ENCODE measurements around the gene MBNL1.
"Not testable (repeated sequence)": the region's sequence is repeated elsewhere in the genome, so short reads cannot be mapped to it uniquely, and the experiment has no call there.

MBNL1 gene

DNA sequence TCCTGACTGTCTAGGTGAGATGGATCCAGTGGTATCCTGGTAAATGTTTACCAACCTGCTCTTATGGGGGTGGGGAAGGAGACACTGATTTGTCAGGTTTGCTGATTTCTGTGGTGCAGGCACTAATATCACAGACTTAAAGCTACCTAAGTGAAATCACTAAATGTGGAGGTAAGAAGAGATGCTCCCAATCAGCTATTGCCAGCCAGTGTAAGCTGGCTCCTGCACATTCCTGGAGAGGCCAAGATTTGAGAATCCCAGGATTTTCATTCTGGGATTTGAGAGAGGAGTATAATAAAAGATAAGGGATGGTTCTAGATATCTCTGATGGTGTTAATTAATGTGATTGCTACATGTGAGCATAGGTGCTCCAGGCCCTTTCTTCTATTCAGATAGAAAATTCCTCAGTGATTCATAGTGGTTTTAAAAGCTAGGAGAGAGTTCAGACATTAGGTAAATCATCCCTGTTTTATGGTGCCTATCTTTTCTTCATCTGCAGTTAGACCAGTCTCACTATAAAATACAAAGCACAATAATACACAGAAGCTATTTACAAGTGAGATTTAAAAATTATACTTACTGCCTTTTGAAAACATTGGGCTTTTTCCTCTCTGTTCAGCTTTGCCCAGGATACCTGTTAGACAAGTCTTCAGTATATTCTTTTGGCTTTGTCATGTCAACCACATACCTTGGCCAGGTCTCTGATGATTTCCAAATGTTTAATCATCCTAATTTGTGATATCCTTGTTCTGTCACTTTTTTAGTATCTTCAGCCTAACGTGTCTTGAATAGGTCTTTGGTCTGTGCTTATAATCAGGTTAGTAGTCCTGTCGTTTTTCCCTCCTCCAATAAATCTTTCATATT lies 90.9 kb downstream of the MBNL1 start:
- H3K4me3 ChIP-seq = no peak overlapping the region
- DNase-seq (ENCODE audit: low read depth, low spot score) = no peak
- peaks cover 9% of the 10 kb centered on the region; the same call in 1 of the 2 replicates for H3K36me3 ChIP-seq (ENCODE audit: insufficient read depth, low read length)
- H3K9me3 ChIP-seq (ENCODE audit: low read depth, low read length) = no peaks in the 10 kb centered on the region
- no peak overlapping the region for H3K27ac ChIP-seq
- TF ChIP-seq EZH2 (IDR thresholded peaks at IDR 0.05) (no peak), FOXP2 (optimal IDR thresholded peaks at IDR 0.05; ENCODE audit: control extremely low read depth, extremely low read length, insufficient read depth) (no peak), POLR2AphosphoS5 (IDR thresholded peaks at IDR 0.05; ENCODE audit: borderline replicate concordance, low read depth, low read length) (no peak)
- no peak overlapping the region for H3K9ac ChIP-seq (ENCODE audit: insufficient read length)

DNA sequence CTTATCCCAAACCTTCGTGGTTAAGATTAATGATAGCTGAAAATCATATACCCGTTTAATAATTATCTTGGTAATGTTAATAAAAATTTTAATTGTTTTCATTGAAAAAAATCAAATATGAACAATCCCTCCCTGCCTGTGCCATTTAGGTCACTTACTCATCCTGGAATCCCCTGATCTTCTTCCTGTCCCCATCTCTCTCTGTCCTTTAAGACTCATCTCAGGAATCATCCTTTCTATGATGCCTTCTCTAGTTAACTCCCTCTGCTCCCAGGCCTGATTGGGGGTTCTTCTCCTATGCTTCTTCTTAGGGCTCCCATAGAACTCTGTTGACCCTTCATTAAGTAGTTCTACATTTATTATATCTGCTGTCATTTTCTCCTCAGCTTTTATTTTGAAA lies 91.6 kb downstream of the MBNL1 start:
- H3K36me3 ChIP-seq (ENCODE audit: insufficient read depth, low read length) = peaks cover 12% of the 10 kb centered on the region; the same call in 1 of the 2 replicates
- no peak overlapping the region for H3K27ac ChIP-seq
- H3K9me3 ChIP-seq (ENCODE audit: low read depth, low read length) = no peaks in the 10 kb centered on the region
- DNase-seq (ENCODE audit: low read depth, low spot score) = no peak
- no peak overlapping the region for H3K9ac ChIP-seq (ENCODE audit: insufficient read length)
- H3K4me3 ChIP-seq = no peak overlapping the region
- TF ChIP-seq FOXP2 (optimal IDR thresholded peaks at IDR 0.05; ENCODE audit: control extremely low read depth, extremely low read length, insufficient read depth) (no peak), EZH2 (IDR thresholded peaks at IDR 0.05) (no peak), POLR2AphosphoS5 (IDR thresholded peaks at IDR 0.05; ENCODE audit: borderline replicate concordance, low read depth, low read length) (no peak)

DNA sequence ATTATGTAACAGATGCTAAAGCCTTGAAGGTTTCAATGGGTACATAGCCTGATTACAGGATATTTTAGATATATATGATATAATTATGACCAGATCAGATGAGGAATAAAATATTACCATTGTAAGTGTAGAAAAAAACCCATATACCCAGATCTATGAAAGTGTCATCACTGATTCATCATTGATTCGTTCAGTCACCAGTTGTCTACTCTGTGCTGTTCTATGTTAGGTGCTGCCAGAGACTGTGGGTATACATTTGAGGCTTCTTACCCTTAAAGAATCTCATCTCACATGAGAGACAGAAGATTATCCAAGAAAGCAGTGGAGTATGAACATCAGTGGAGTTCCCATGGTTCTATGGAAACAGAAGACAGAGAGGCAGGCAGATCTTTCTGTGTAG lies 92.2 kb downstream of the MBNL1 start:
- peaks cover 12% of the 10 kb centered on the region; the same call in 1 of the 2 replicates for H3K36me3 ChIP-seq (ENCODE audit: insufficient read depth, low read length)

DNA sequence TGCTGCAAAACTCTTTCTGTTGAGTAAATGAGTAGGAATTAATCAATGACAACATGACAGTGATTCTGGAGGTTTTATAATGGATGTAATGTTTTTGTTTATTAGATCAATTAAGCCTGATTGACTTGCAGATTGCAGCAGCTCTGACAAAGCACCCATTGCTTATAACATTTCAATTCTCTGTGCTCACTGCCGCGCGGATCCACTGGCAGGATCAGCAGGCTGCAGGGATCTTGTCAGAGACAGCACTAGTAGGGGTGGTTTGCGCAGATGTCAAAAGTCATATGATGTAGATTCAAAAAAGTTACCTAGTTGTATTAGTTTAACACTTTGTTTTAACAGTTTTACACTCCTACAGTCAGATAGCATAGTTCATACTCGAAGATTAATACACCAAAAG lies 93.4 kb downstream of the MBNL1 start:
- TF ChIP-seq EZH2 (IDR thresholded peaks at IDR 0.05) (no peak), POLR2AphosphoS5 (IDR thresholded peaks at IDR 0.05; ENCODE audit: borderline replicate concordance, low read depth, low read length) (no peak), FOXP2 (optimal IDR thresholded peaks at IDR 0.05; ENCODE audit: control extremely low read depth, extremely low read length, insufficient read depth) (no peak)
- H3K36me3 ChIP-seq (ENCODE audit: insufficient read depth, low read length) = peaks cover 21% of the 10 kb centered on the region
- H3K27ac ChIP-seq = no peak overlapping the region
- no peak for DNase-seq (ENCODE audit: low read depth, low spot score)
- no peak overlapping the region for H3K9ac ChIP-seq (ENCODE audit: insufficient read length)
- peaks cover 6% of the 10 kb centered on the region; the same call in 1 of the 2 replicates for H3K9me3 ChIP-seq (ENCODE audit: low read depth, low read length)
- no peak overlapping the region for H3K4me3 ChIP-seq

More for the DNA sequence above, 92.2 kb downstream of the MBNL1 start:
- H3K9me3 ChIP-seq (ENCODE audit: low read depth, low read length) = peaks cover under 1% of the 10 kb centered on the region; the same call in 1 of the 2 replicates
- H3K9ac ChIP-seq (ENCODE audit: insufficient read length) = no peak overlapping the region
- H3K4me3 ChIP-seq = no peak overlapping the region
- H3K27ac ChIP-seq = no peak overlapping the region
- TF ChIP-seq FOXP2 (optimal IDR thresholded peaks at IDR 0.05; ENCODE audit: control extremely low read depth, extremely low read length, insufficient read depth) (no peak), EZH2 (IDR thresholded peaks at IDR 0.05) (no peak), POLR2AphosphoS5 (IDR thresholded peaks at IDR 0.05; ENCODE audit: borderline replicate concordance, low read depth, low read length) (no peak)
- DNase-seq (ENCODE audit: low read depth, low spot score) = no peak

DNA sequence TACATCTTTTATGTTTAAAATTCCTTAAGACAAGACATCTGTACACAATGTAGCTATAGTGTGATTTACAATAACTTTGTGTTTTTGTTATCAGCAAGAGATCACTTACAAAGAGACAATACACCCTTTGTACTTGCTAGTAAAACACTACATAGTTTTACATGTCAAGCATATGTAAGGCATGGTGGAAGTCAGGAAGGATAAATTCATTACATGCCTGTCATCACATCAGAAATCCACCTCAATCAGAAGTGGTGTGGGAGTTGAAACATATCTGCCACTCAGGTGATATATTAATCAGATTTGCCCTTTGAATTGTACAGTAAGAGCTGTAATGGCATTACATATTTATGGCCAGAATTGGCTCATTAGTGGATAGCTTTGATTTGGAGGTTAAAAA lies 95.5 kb downstream of the MBNL1 start:
- Histone ChIP-seq H3K9me3 (ENCODE audit: low read depth, low read length) (peaks cover 9% of the 10 kb centered on the region; the same call in 1 of the 2 replicates), H3K4me3 (no peak overlapping the region), H3K9ac (ENCODE audit: insufficient read length) (no peak overlapping the region), H3K27ac (no peak overlapping the region), H3K36me3 (ENCODE audit: insufficient read depth, low read length) (peaks cover 21% of the 10 kb centered on the region)
- TF ChIP-seq FOXP2 (optimal IDR thresholded peaks at IDR 0.05; ENCODE audit: control extremely low read depth, extremely low read length, insufficient read depth) (no peak), POLR2AphosphoS5 (IDR thresholded peaks at IDR 0.05; ENCODE audit: borderline replicate concordance, low read depth, low read length) (no peak), EZH2 (IDR thresholded peaks at IDR 0.05) (no peak)
- no peak for DNase-seq (ENCODE audit: low read depth, low spot score)

DNA sequence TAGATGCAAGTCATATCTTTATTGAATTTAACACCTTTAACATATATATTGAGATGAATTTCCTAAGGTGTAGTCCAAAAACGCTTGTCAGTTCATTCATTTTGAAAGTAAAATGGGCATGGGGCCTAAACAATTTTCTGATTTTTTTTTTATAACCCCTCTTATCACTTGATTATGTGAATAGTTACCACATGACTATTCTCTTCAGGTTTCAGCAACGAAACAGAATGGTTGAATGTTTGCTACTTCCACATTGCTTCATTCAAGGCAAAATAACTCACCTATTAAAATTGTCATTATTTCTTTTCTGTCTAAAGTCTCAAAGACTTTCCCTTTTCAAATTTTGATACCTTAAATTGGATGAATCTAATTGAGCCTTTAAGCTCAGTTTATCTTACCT lies 96.4 kb downstream of the MBNL1 start:
- H3K27ac ChIP-seq = no peak overlapping the region
- TF ChIP-seq EZH2 (IDR thresholded peaks at IDR 0.05) (no peak), POLR2AphosphoS5 (IDR thresholded peaks at IDR 0.05; ENCODE audit: borderline replicate concordance, low read depth, low read length) (no peak), FOXP2 (optimal IDR thresholded peaks at IDR 0.05; ENCODE audit: control extremely low read depth, extremely low read length, insufficient read depth) (no peak)
- DNase-seq (ENCODE audit: low read depth, low spot score) = no peak
- peaks cover 10% of the 10 kb centered on the region; the same call in 1 of the 2 replicates for H3K9me3 ChIP-seq (ENCODE audit: low read depth, low read length)
- no peak overlapping the region for H3K9ac ChIP-seq (ENCODE audit: insufficient read length)
- peaks cover 21% of the 10 kb centered on the region for H3K36me3 ChIP-seq (ENCODE audit: insufficient read depth, low read length)
- H3K4me3 ChIP-seq = no peak overlapping the region

DNA sequence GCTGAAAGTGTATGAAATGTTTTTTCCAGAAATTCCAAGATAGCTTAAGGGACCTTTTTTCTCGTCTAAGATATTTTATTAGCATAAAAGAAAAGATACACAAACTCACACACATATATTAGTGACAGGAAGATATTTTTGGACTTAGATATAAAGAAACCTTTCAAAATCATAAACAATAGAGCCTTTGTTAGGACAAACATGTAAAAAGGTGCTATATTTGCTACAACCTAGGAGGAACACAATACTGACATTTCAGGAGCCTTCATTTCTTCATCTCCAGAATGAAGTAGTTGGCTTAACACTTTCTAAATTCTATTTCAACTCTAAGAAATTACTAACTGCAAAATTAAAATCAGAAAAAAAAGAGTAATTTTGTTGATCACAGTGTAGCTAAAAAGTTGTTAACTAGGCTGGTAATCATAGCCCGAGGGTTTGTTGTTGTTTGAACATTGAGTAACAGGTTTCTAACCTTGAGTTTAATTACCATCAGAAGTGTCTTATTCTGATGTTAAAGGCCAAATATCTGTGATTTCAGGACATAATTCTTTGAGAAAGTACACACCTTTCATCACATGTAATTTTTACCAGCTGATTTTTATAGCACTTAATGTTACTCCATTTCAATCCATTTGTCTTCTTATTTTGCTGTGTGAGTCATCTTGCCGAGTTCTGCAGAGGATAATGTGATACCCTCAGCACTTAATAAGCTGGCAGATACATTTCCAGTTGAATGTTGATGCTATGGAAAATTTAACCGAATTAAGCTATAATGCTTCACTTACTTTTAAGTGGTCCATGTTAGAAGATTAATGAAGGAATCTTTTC lies 97.3 kb downstream of the MBNL1 start:
- Histone ChIP-seq H3K9ac (ENCODE audit: insufficient read length) (no peak overlapping the region), H3K36me3 (ENCODE audit: insufficient read depth, low read length) (peaks cover 21% of the 10 kb centered on the region), H3K9me3 (ENCODE audit: low read depth, low read length) (peaks cover 10% of the 10 kb centered on the region; the same call in 1 of the 2 replicates), H3K27ac (0 out of 2 replicates have a peak overlapping the region, but pooled peaks have one; percentile 14), H3K4me3 (no peak overlapping the region)
- no peak for TF ChIP-seq EZH2 (IDR thresholded peaks at IDR 0.05)
- no peak for TF ChIP-seq FOXP2 (optimal IDR thresholded peaks at IDR 0.05; ENCODE audit: control extremely low read depth, extremely low read length, insufficient read depth)
- no peak for TF ChIP-seq POLR2AphosphoS5 (IDR thresholded peaks at IDR 0.05; ENCODE audit: borderline replicate concordance, low read depth, low read length)
- DNase-seq (ENCODE audit: low read depth, low spot score) = no peak

DNA sequence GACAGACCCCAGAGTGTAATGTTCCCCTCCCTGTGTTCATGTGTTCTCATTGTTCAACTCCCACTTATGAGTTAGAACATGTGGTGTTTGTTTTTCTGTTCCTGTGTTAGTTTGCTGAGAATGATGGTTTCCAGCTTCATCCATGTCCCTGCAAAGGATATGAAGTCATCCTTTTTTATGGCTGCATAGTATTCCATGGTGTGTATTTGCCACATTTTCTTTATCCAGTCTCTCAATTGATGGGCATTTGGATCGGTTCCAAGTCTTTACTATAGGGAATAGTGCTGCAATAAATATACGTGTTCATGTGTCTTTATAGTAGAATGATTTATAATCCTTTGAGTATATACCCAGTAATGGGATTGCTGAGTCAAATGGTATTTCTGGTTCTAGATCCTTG lies 98.5 kb downstream of the MBNL1 start:
- H3K9ac ChIP-seq (ENCODE audit: insufficient read length); H3K4me3 ChIP-seq; H3K9me3 ChIP-seq (ENCODE audit: low read depth, low read length); H3K27ac ChIP-seq; DNase-seq (ENCODE audit: low read depth, low spot score): not testable (repeated sequence)
- H3K36me3 ChIP-seq (ENCODE audit: insufficient read depth, low read length) = peaks cover 29% of the 10 kb centered on the region

DNA sequence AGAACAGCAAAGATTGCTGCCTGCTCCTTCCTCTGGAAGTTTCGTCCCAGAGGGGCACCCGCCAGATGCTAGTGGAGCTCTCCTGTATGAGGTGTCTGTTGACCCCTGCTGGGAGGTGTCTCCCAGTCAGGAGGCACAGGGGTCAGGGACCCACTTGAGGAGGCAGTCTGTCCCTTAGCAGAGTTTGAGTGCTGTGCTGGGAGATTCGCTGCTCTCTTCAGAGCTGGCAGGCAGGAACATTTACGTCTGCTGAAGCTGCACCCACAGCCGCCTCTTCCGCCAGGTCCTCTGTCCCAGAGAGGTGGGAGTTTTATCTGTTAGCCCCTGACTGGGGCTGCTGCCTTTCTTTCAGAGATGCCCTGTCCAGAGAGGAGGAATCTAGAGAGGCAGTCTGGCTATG lies 103.9 kb downstream of the MBNL1 start:
- H3K9ac ChIP-seq (ENCODE audit: insufficient read length); H3K27ac ChIP-seq; H3K4me3 ChIP-seq; DNase-seq (ENCODE audit: low read depth, low spot score); H3K9me3 ChIP-seq (ENCODE audit: low read depth, low read length): not testable (repeated sequence)
- H3K36me3 ChIP-seq (ENCODE audit: insufficient read depth, low read length) = peaks cover 23% of the 10 kb centered on the region
